ENCODE data around the gene MZF1.
A peak's percentile ranks its signal among the peaks of the same experiment; 100 is the strongest.
"Not testable (repeated sequence)": the region's sequence is repeated elsewhere in the genome, so short reads cannot be mapped to it uniquely, and the experiment has no call there.

MZF1 gene

GRCh38 chr19:58578012-58578925, 5.1 kb upstream of the MZF1 start:
- H3K9me3 ChIP-seq (ENCODE audit: control insufficient read depth, insufficient read depth, low read length): no peaks in the 10 kb centered on the region
- peaks cover 8% of the 10 kb centered on the region for H3K4me1 ChIP-seq (ENCODE audit: control insufficient read depth, insufficient read depth, low read length)
- no peak overlapping the region for H3K27ac ChIP-seq (ENCODE audit: low read depth, low read length)
- H3K9ac ChIP-seq (ENCODE audit: low read depth, low read length): no peak overlapping the region
- H3K27me3 ChIP-seq (ENCODE audit: control insufficient read depth, insufficient read depth, low read length): no peaks in the 10 kb centered on the region
- H3K36me3 ChIP-seq (ENCODE audit: control insufficient read depth, insufficient read depth, low read length): peaks cover 8% of the 10 kb centered on the region; the same call in 1 of the 2 replicates
- no peak overlapping the region for H3K4me3 ChIP-seq (ENCODE audit: low read depth, low read length)

DNA sequence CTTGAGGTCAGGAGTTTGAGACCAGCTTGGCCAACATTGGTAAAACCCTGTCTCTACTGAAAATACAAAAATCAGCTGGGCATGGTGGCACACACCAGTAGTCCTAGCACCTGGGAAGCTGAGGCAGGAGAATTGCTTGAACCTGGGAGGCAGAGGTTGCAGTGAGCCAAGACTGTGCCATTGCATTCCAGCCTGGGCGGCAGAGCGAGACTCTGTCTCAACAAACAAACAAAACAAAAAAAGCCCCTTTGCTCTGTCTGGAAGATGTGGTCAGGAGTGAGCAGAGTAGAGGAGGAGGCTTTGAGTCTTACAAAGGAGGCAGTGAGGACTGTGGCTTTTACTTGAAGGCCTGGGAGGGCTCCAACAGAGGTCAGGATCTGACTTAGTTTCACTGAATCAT, 4.4 kb upstream of the MZF1 start:
- H3K27me3 ChIP-seq (ENCODE audit: control insufficient read depth, insufficient read depth, low read length); H3K36me3 ChIP-seq (ENCODE audit: control insufficient read depth, insufficient read depth, low read length); H3K4me3 ChIP-seq (ENCODE audit: low read depth, low read length); H3K9ac ChIP-seq (ENCODE audit: low read depth, low read length); H3K4me1 ChIP-seq (ENCODE audit: control insufficient read depth, insufficient read depth, low read length); H3K9me3 ChIP-seq (ENCODE audit: control insufficient read depth, insufficient read depth, low read length); H3K27ac ChIP-seq (ENCODE audit: low read depth, low read length): not testable (repeated sequence)

DNA sequence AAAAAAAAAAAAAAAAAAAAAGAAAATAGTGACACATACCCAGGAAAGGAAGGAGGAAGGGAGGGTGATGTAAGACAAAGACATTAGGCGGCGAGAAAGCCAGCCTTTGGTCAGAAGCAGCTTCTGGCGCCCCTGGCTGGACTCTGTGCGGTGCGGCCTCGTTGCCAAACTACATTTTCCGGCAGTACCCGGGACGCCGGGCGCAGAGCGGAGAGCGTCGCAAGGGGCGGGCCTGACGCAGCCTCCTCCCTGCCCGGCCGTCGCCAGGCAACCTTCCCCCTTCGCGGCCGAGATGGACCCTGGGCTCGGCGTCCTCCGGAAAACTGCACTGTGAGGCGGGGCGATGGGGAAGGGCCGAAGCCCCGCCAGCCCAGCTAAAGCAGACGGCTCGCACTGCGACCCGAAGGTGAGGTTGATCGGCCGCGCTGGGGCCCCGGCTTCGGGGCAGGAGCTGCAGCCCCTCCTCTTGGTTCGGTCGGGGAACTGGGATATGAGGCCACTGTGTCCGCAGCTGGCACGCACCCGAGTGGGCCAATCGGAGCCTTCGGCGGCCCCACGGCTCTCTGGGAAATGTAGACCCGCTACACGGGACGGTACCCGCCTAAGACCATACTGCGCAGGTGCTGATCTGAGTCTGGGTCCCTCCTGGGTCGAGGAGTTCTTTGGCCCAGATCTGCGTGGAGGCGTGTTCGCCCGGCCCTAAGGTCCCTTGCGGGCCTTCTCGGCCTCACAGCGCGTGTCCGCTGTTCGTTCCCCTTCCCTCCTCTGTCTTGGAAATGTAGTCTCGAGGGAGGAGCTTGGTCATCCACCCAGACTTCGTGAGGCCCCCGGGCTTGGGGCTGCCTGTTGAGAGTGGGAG, 2.3 kb upstream of the MZF1 start:
- Histone ChIP-seq H3K36me3 (ENCODE audit: control insufficient read depth, insufficient read depth, low read length) (peaks cover 10% of the 10 kb centered on the region), H3K27me3 (ENCODE audit: control insufficient read depth, insufficient read depth, low read length) (no peaks in the 10 kb centered on the region), H3K9me3 (ENCODE audit: control insufficient read depth, insufficient read depth, low read length) (no peaks in the 10 kb centered on the region), H3K4me1 (ENCODE audit: control insufficient read depth, insufficient read depth, low read length) (peaks cover 5% of the 10 kb centered on the region; the same call in 1 of the 2 replicates), H3K27ac (ENCODE audit: low read depth, low read length) (peak overlapping the region; percentile 91), H3K9ac (ENCODE audit: low read depth, low read length) (peak overlapping the region; percentile 52), H3K4me3 (ENCODE audit: low read depth, low read length) (peak overlapping the region; percentile 83)

DNA sequence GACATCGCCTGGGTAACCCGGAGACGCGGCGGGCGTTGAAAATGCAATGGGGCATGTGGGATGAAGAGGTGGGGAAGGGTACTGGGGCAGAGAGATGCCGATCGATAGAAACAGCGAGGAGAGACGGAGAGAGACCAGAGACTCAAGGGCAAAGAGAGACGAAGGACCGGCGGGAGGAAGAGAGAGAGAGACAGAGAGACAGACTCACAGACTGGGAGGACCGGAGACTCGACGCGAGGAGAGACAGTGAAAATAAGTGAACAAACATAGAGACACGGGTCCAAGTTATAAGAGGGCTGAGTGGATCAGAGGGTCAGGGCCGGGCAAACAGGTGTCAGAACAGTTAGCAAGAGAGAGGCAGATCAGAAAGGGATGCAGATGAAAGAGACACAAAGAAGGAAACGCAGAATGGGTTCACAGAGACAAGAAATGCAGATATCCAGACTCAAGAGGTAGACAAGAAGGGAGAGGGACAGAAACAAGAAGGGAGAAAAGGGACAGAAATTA, 576 bp upstream of the MZF1 start:
- Histone ChIP-seq H3K27ac (ENCODE audit: low read depth, low read length) (peak overlapping the region; percentile 95), H3K9ac (ENCODE audit: low read depth, low read length) (no peak overlapping the region), H3K9me3 (ENCODE audit: control insufficient read depth, insufficient read depth, low read length) (no peaks in the 10 kb centered on the region), H3K4me3 (ENCODE audit: low read depth, low read length) (peak overlapping the region; percentile 75), H3K4me1 (ENCODE audit: control insufficient read depth, insufficient read depth, low read length) (peaks cover 5% of the 10 kb centered on the region; the same call in 1 of the 2 replicates), H3K27me3 (ENCODE audit: control insufficient read depth, insufficient read depth, low read length) (no peaks in the 10 kb centered on the region), H3K36me3 (ENCODE audit: control insufficient read depth, insufficient read depth, low read length) (peaks cover 27% of the 10 kb centered on the region)

- H3K4me3 ChIP-seq (ENCODE audit: low read depth, low read length): peak overlapping the region; percentile 75
- H3K4me1 ChIP-seq (ENCODE audit: control insufficient read depth, insufficient read depth, low read length): peaks cover 5% of the 10 kb centered on the region; the same call in 1 of the 2 replicates
- H3K27ac ChIP-seq (ENCODE audit: low read depth, low read length): peak overlapping the region; percentile 95
- no peaks in the 10 kb centered on the region for H3K9me3 ChIP-seq (ENCODE audit: control insufficient read depth, insufficient read depth, low read length)
- peaks cover 32% of the 10 kb centered on the region for H3K36me3 ChIP-seq (ENCODE audit: control insufficient read depth, insufficient read depth, low read length)
- no peaks in the 10 kb centered on the region for H3K27me3 ChIP-seq (ENCODE audit: control insufficient read depth, insufficient read depth, low read length)
- H3K9ac ChIP-seq (ENCODE audit: low read depth, low read length): no peak overlapping the region
Observed at GRCh38 chr19:58572026-58572817, 913 bp downstream of the MZF1 start.

DNA sequence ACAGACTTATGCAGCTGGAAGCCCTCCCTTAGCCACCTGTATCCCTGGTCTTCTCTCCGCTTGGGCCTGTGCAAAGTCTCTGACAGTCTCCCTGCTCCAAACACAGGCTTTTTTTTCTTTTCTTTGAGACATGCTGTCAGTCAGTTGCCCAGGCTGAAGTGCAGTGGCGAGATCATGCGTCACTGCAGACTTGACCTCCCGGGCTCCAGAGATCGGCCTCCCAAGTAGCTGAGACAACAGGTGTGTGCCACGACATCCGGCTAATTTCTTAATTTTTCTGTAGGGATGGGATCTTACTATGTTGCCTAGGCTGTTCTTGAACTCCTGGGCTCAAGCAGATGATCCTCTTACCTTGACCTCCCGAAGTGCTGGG, 1.6 kb downstream of the MZF1 start:
- Histone ChIP-seq H3K9ac (ENCODE audit: low read depth, low read length) (no peak overlapping the region), H3K4me3 (ENCODE audit: low read depth, low read length) (no peak overlapping the region), H3K4me1 (ENCODE audit: control insufficient read depth, insufficient read depth, low read length) (peaks cover 5% of the 10 kb centered on the region; the same call in 1 of the 2 replicates), H3K27ac (ENCODE audit: low read depth, low read length) (no peak overlapping the region), H3K9me3 (ENCODE audit: control insufficient read depth, insufficient read depth, low read length) (no peaks in the 10 kb centered on the region), H3K27me3 (ENCODE audit: control insufficient read depth, insufficient read depth, low read length) (no peaks in the 10 kb centered on the region), H3K36me3 (ENCODE audit: control insufficient read depth, insufficient read depth, low read length) (peaks cover 37% of the 10 kb centered on the region)

DNA sequence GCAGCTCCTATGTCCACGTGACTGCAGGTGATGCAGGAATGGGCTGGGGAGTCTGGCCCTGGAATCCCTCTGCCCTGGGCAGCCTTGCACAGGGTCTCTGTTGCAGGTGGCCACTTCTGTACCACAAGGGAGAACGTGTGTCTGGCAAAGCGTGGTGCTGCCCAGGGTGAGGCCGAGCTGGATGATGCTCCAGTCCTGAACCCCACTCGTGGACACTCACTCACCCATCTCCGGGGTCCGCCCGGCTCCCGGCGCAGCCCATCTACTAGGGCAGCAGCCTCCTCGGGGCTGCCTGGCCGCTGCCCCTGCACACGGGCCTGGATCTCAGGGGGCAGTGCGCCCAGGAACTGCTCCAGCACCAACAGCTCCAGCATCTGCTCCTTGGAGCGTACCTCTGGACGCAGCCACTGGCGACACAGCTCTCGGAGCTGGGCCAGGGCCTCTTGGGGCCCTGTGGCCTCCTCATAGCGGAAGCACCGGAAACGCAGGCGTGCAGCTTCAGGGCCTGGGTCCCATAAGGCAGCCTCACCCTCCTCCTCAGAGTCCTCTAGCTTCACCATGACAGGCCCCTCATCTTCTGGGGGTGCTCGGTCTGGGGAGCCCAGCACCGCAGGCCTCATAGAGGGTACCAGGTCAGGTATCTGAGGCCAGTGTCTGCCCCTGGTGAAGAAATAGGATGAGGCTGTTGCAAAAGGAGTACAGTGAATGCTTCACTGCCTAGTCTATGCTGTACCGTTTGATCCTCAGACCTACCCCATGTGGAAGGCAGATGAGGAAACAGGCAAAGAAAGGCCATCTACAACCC, 2.2 kb downstream of the MZF1 start:
- no peaks in the 10 kb centered on the region for H3K27me3 ChIP-seq (ENCODE audit: control insufficient read depth, insufficient read depth, low read length)
- peaks cover 39% of the 10 kb centered on the region for H3K36me3 ChIP-seq (ENCODE audit: control insufficient read depth, insufficient read depth, low read length)
- H3K9ac ChIP-seq (ENCODE audit: low read depth, low read length): no peak overlapping the region
- H3K4me3 ChIP-seq (ENCODE audit: low read depth, low read length): no peak overlapping the region
- peaks cover 5% of the 10 kb centered on the region; the same call in 1 of the 2 replicates for H3K4me1 ChIP-seq (ENCODE audit: control insufficient read depth, insufficient read depth, low read length)
- no peaks in the 10 kb centered on the region for H3K9me3 ChIP-seq (ENCODE audit: control insufficient read depth, insufficient read depth, low read length)
- H3K27ac ChIP-seq (ENCODE audit: low read depth, low read length): no peak overlapping the region

- H3K36me3 ChIP-seq (ENCODE audit: control insufficient read depth, insufficient read depth, low read length): peaks cover 39% of the 10 kb centered on the region
- H3K4me3 ChIP-seq (ENCODE audit: low read depth, low read length): no peak overlapping the region
- no peaks in the 10 kb centered on the region for H3K9me3 ChIP-seq (ENCODE audit: control insufficient read depth, insufficient read depth, low read length)
- H3K9ac ChIP-seq (ENCODE audit: low read depth, low read length): no peak overlapping the region
- H3K27ac ChIP-seq (ENCODE audit: low read depth, low read length): no peak overlapping the region
- no peaks in the 10 kb centered on the region for H3K27me3 ChIP-seq (ENCODE audit: control insufficient read depth, insufficient read depth, low read length)
- peaks cover 5% of the 10 kb centered on the region; the same call in 1 of the 2 replicates for H3K4me1 ChIP-seq (ENCODE audit: control insufficient read depth, insufficient read depth, low read length)
Observed at GRCh38 chr19:58569943-58570670, 3.0 kb downstream of the MZF1 start.

DNA sequence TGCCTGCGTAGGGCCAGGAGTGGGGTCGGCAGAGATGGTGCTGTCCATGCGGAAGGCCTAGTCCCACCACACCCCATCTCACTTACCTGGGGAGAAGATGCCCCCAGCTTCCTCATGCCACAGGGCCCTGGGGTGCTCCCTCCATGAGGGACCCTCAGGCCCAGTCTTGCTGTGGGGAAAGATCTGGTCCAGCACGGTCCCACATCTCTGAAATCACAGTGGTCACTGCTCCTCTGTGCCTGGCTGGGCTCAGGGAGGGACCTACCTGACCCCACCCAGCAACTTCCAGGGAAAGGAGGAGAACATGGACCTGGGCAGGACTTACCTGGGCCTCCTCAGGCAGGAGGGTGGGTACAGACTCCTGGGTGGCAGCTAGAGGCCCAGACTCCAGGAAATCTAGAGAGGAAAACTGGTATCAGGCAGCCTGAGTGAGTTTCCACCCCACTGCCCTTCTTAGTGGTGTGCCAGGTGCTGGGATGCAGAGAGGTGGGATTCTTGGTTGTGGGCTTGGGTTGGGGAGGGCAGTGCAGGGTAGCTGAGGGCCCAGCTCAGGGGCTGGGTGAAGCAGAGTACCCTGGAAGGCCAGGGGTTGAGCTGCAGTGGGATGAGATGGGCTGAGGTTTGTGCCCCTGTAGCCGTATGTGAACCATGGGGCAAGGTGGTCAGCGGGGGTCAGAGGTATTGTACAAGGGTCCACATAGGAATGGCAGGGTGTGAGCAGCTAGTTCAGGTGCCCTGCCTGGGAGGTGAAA, 3.8 kb downstream of the MZF1 start:
- Histone ChIP-seq H3K27ac (ENCODE audit: low read depth, low read length) (no peak overlapping the region), H3K4me1 (ENCODE audit: control insufficient read depth, insufficient read depth, low read length) (peaks cover 5% of the 10 kb centered on the region; the same call in 1 of the 2 replicates), H3K4me3 (ENCODE audit: low read depth, low read length) (no peak overlapping the region), H3K9me3 (ENCODE audit: control insufficient read depth, insufficient read depth, low read length) (no peaks in the 10 kb centered on the region), H3K27me3 (ENCODE audit: control insufficient read depth, insufficient read depth, low read length) (0 out of 2 replicates have a peak, but pooled peaks cover 3% of the 10 kb centered on the region), H3K36me3 (ENCODE audit: control insufficient read depth, insufficient read depth, low read length) (peaks cover 39% of the 10 kb centered on the region), H3K9ac (ENCODE audit: low read depth, low read length) (no peak overlapping the region)
